NK-92 (cell line): ENCODE results near the gene DLG2.

Experiments
- DNase-seq: peaks from one replicate; lab custom pipeline; 2025; ENCODE audit not compliant: unreplicated experiment; lab: John Stamatoyannopoulos, UW

DLG2 gene

DNA sequence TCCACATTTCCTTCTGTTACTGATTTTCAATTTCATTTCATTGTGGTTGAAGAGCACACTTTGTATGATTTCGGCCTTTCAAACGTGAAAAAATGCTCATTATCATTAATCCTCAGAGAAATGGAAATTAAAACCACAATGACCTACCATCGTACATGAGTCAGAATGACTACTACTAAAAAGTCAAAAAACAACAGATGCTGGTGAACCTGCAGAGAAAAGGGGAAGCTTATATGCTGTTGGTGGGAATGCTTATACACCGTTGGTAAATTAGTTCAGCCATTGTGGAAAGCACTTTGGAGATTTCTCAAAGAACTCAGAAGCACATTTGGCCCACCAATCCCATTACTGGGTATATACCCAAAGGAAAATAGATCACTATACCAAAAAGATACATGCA is 57.6 kb downstream of the DLG2 start:
- DNase-seq = no peak

GRCh38 chr11:85558411-85558810 is 68.7 kb downstream of the DLG2 start:
- no peak for DNase-seq

GRCh38 chr11:85551881-85552280 is 75.3 kb downstream of the DLG2 start:
- DNase-seq = no peak

GRCh38 chr11:85541683-85542082 is 85.5 kb downstream of the DLG2 start:
- DNase-seq = no peak

- no peak for DNase-seq
Observed at GRCh38 chr11:85540635-85541205, 86.4 kb downstream of the DLG2 start.

GRCh38 chr11:85540181-85540580 is 87.0 kb downstream of the DLG2 start:
- no peak for DNase-seq

DNA sequence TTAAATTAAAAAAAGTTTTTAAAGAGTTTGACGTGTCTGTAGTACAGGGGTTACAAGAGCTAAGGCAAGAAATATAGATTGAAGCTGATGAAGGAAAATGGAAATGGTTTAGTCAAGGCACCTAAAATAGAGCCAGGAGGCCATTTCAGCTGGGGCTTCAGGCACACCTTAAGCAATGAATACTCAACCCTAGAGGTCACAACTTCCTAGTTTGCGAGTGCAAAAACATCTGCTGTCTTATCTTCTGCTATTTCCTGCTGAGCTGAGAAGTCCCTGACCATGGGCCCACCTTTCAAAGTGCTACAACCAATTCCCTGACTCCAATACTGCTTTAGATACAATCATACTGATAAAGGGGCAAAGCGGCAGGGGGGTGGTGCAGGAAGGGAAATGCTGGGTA is 87.4 kb downstream of the DLG2 start:
- no peak for DNase-seq

DNA sequence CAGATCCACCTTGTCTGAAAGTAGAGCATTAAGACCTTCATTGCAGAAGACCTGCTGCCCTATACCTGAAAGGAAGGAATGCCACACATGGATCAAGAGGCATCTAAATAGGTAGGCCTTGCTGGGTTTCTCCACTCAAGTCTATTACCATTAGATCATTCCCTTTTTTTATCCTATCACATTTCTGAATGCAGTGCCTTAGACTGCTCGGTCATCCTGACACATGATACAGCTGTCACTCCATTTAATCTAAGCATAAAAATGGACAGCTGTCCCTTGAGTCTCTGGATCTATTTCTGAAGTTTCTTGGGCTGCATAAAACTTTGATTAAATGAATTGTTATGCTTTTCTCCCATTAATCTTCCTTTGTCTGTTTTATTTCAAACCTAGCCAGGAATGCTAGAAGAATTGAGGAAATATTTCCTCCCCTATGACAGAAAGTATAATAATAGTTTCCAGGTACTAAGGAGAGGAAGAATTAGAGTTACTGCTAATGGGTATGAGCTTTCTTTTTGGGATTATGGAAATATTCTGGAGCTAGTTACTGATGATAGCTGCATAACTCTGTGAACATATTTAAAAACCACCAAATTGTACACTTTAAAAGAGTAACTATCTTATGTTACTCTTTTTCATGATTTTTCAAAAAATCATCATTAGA is 88.0 kb downstream of the DLG2 start:
- DNase-seq = no peak

GRCh38 chr11:85536438-85536837 is 90.7 kb downstream of the DLG2 start:
- no peak for DNase-seq

GRCh38 chr11:85534806-85535205 is 92.3 kb downstream of the DLG2 start:
- no peak for DNase-seq

- DNase-seq = no peak
Observed at GRCh38 chr11:85531191-85531897, 95.8 kb downstream of the DLG2 start.

DNA sequence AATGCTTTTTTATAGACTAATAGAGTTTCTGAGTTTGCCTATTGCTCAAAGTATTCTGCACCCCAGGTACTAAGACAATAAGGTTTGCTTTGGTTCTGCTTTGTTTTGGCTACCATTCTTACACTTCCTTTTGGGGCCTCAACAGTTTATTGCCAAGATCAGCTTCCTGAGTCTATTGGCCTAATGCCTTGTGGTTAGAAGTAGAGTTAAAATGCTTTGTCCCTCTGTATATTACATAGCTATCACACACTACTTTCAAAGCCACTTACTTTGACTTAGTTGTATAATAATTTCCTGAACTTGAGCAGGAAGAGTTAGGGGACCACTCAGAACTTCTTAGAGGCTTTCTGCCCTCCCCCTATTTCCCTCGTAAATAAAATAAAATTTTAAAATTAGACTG is 96.5 kb downstream of the DLG2 start:
- DNase-seq = no peak

DNA sequence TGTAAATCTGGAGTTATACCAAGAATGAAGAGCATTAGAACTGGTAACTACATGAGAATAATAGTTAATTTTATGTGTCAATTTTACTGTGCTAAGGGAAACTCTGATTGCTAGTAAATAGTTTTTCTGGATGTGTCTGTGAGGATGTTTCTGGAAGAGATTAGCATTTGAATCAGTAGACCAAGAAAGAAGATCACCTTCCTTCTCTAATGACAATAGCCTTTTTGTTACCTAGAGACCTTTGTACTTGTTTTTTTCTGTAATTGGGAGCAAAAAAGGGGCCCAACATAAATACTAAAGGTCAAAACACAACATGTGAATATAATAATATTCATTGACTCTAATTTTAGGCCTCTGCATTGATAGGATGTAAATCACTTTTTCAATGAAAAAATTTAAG is 100.6 kb downstream of the DLG2 start:
- no peak for DNase-seq

GRCh38 chr11:85525686-85526085 is 101.5 kb downstream of the DLG2 start:
- DNase-seq = no peak

- no peak for DNase-seq
Observed at GRCh38 chr11:85517272-85517671, 109.9 kb downstream of the DLG2 start.

GRCh38 chr11:85495918-85496317 is 131.2 kb downstream of the DLG2 start:
- DNase-seq = no peak

DNA sequence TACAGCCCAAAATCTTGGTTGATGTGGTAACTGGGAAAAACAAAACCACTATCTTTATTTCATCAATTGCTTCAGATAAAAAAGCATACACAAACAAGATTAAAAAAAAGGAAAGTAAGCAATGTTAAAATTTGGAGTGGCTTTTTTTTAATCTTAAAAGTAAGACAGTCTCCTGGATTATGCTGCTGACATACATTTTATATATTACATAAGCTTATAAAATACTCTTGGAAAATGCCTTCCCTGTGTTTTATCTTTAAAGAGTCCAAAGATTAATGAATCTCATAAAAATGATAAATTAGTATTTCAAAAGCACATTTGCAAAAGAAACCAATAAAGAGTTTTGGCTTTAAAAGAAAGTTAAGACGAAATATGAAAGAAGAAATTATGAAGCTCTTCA is 132.7 kb downstream of the DLG2 start:
- DNase-seq = no peak

DNA sequence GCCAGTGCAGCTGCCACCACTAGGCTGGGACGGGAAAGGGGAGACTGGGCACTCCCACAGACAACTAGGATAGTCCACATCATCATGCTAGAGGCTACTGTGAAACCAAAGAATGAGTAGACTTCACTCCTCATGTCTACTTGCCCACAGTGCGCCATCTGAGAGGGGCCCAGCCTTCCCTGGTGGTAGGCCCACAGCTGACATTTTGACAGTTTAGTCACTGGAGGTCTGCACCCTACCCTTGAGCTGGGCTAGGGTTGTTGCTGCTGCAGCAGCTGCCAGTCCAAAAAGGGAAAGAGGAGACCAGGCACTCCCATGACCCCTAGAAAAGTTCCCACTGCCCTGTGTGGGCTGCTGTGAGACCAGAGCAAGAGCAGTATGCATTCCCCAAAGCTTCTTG is 141.2 kb downstream of the DLG2 start:
- DNase-seq = no peak

DNA sequence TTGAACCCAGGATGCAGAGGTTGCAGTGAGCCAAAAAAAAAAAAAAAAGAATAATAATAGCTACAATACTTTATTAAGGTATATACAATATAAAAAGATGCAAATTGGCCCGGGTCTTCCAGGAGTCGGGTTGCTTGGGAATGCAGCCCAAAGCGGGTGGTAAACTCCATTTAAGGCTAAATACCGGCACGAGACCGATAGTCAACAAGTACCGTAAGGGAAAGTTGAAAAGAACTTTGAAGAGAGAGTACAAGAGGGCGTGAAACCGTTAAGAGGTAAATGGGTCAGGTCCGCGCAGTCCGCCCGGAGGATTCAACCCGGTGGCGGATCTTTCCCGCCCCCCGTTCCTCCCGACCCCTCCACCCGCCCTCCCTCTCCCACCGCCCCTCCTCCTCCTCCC is 143.3 kb downstream of the DLG2 start:
- DNase-seq = no peak

DNA sequence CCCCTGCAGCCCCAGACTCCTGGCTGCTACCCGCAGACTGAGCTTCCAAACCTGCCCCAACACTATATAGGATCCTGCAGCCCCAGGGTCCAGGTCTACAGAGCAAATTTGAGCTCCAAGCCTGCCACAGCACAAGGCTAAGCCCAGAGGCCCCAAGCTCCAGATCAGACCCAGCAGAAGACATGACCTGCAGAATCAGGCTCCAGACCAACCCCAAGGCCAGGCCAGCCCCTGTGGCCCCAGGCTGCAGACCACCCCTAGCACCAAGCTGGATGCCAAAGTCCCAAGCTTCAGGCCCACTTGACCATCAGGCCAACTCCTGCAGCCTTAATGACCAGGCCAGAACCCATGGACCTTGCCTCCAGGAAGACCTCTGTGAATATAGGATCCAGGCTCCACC is 145.3 kb downstream of the DLG2 start:
- DNase-seq = no peak

DNA sequence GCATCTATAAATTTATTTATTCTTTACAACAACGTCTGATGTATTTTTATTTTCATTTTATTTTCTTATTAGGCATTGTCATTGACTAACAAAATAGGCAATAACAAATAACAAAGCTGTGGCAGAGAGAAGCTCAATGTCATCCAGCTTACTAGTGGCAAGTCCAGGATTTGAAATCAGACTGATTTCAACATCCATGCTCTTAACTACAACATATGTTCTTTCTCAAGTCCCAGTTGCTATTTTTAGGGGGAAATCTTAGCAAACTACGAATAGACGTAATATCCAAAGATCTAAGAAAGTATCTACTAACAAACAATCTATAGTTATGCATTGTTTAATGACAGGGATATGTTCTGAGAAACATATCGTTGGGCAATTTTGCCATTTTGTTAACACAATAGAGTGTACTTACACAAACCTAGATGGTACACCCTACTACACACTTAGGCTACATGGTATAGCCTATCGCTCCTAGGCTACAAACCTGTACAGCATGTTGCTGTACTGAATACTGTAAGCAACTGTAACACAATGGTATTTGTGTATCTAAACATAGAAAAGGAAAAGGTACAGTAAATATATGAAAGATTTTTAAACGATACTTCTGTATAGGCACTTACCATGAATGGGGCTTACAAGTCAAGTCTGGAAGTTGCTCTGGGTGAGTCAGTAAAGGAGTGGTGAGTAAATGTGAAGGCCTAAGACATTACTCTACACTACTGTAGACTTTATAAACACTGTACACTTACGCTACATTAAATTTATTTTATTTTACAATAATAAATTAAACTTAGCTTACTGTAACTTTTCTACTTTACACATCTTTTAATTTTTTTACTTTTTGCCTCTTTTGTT is 151.3 kb downstream of the DLG2 start:
- no peak for DNase-seq

DNA sequence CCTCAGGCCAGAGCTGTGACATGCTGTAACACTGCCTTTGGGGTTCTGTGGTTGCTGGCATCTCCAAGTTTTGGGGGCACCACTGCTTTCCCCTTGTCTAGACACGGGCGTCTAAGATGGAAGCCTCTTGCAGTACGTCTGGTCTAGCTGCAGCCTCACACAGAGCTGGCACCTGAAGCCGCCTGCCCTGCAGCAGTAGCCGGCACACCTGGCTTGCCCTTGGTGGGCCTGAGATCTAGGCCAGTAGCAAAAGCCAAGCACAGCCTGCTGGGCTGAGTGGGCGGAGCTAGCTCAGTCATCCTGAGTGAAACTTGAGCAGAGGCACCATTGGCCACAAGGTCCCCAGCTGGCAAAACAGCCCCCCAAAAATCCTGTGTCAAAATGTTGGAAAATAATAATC is 154.2 kb downstream of the DLG2 start:
- no peak for DNase-seq
